SJCRH30 (cell line): ENCODE data around the gene CEP43. TPM values are rescaled to one million over a fixed set of nuclear protein-coding genes. Genes with fewer than 3 reads are reported as not detected.

Experiments used
- total RNA-seq: library from RNA; depleted of rRNA; stranded (reverse); fragments of >200 nt; shearing (Covaris generic); gene quantifications from 2 replicates; pipeline ENCODE4 v1.2.3, GENCODE V29; 2014; rRNA removed

Gene CEP43
- total RNA-seq, 1 experiment from 2014 or later: 60.2 TPM

Other genes starting within 250 kb of the CEP43 start
- gene RNASET2, start 42.8 kb upstream of the CEP43 start, total RNA-seq: 17.2 and 18.9 TPM in 2 replicates
- gene CCR6, start 123.7 kb downstream of the CEP43 start, total RNA-seq: not detected in 2 replicates
- gene GPR31, start 158.6 kb downstream of the CEP43 start, total RNA-seq: not detected in 2 replicates